A673 (cell line): ENCODE measurements around the gene AGPAT3. TPM values are rescaled to one million over a fixed set of nuclear protein-coding genes. Genes with fewer than 3 reads are reported as not detected.

Experiments
- BruUV-seq: library from RNA; stranded (reverse); fragments of 400-500 nt; replicated peaks from 2 replicates; lab custom pipeline; 2021; lab: Mats Ljungman, UMichigan
- CTCF ChIA-PET: fragments of 300-600 bp; sonication (Branson Sonifier 250); formaldehyde crosslinking; loops from one replicate; lab custom pipeline; 2022; ENCODE audit warnings: antibody characterized with exemption; lab: Charles Lee
- POLR2A ChIA-PET: fragments of 300-600 bp; sonication (Branson Sonifier 250); formaldehyde crosslinking; loops from one replicate; lab custom pipeline; 2022; ENCODE audit warnings: antibody characterized with exemption; ENCODE audit not compliant: low non-redundant PET; lab: Charles Lee
- DNase-seq: peaks from one replicate; pipeline ENCODE4 v3.0.0-alpha.2; 2015; ENCODE audit warnings: low spot score
- H3K27ac ChIP-seq: fragments of 200-600 bp; sonication (generic); 2 replicates; pipeline ENCODE4 v1.5.1; 2016; ENCODE audit warnings: mixed run types, low read depth, mild to moderate bottlenecking, mixed read lengths, antibody characterized with exemption, low read length; ENCODE audit not compliant: poor library complexity, severe bottlenecking
- H3K27me3 ChIP-seq: fragments of 200-600 bp; sonication (generic); replicated peaks from 2 replicates; pipeline ENCODE4 v1.6.1; 2017; ENCODE audit warnings: mixed run types, low read depth, mild to moderate bottlenecking, mixed read lengths, antibody characterized with exemption, low read length; ENCODE audit not compliant: insufficient read depth, poor library complexity
- H3K36me3 ChIP-seq: fragments of 200-600 bp; sonication (generic); 2 replicates; pipeline ENCODE4 v1.6.1; 2016; ENCODE audit warnings: mixed run types, mild to moderate bottlenecking, mixed read lengths, antibody characterized with exemption, low read length; ENCODE audit not compliant: insufficient read depth, poor library complexity, severe bottlenecking
- H3K4me1 ChIP-seq: fragments of 200-600 bp; sonication (generic); 2 replicates; pipeline ENCODE4 v1.6.1; 2017; ENCODE audit warnings: mixed run types, mild to moderate bottlenecking, mixed read lengths, antibody characterized with exemption, low read length; ENCODE audit not compliant: insufficient read depth, poor library complexity, severe bottlenecking
- H3K4me3 ChIP-seq: fragments of 200-600 bp; sonication (generic); 2 replicates; pipeline ENCODE4 v1.5.1; 2016; ENCODE audit warnings: low read depth, mixed run types, mild to moderate bottlenecking, mixed read lengths, low read length; ENCODE audit not compliant: poor library complexity, severe bottlenecking
- H3K9me3 ChIP-seq: fragments of 200-600 bp; sonication (generic); 2 replicates; pipeline ENCODE4 v1.6.1; 2016; ENCODE audit warnings: mixed run types, low read depth, mild to moderate bottlenecking, mixed read lengths, antibody characterized with exemption, low read length; ENCODE audit not compliant: poor library complexity, severe bottlenecking
- CTCF ChIP-seq: fragments of 300-800, 200-600 bp; sonication (generic); conservative IDR thresholded peaks from 2 replicates; pipeline ENCODE4 v1.5.1; 2017; ENCODE audit warnings: low read depth, mild to moderate bottlenecking, antibody characterized with exemption, low read length, moderate library complexity, mixed read lengths
- EZH2 ChIP-seq: fragments of 200-600 bp; sonication (generic); IDR thresholded peaks from 2 replicates; pipeline ENCODE4 v1.6.1; 2017; ENCODE audit warnings: borderline replicate concordance, low read depth, mild to moderate bottlenecking, mixed read lengths, antibody characterized with exemption, low read length; ENCODE audit not compliant: poor library complexity, severe bottlenecking
- intact Hi-C: fragments of 100-400 bp; cut with micrococcal nuclease; formaldehyde crosslinking; loops from one replicate; pipeline ENCODE4 v1.10.0; 2022; ENCODE audit not compliant: unreplicated experiment
- total RNA-seq: library from RNA; stranded (reverse); gene quantifications from 2 replicates; pipeline ENCODE4 v1.2.3, GENCODE V29; 2021

Gene AGPAT3
- total RNA-seq, 1 experiment from 2014 or later: 69.6 TPM

GRCh38 chr21:43957611-43958362 lies 92.8 kb downstream of the AGPAT3 start:
- Histone ChIP-seq H3K27me3 (no peaks in the 10 kb centered on the region), H3K4me1 (peaks cover 17% of the 10 kb centered on the region), H3K4me3 (no peak overlapping the region), H3K36me3 (peaks cover 6% of the 10 kb centered on the region), H3K27ac (peak overlapping the region; percentile 79), H3K9me3 (no peaks in the 10 kb centered on the region)
- peak; percentile 71 for DNase-seq
- ChIA-PET POLR2A (no interaction called here), CTCF (no interaction called here)
- no TSS peak for BruUV-seq
- TF ChIP-seq EZH2 (no peak), CTCF (no peak)
- intact Hi-C loops: no loop called here

GRCh38 chr21:43958364-43959158 lies 93.5 kb downstream of the AGPAT3 start:
- TF ChIP-seq EZH2: no peak
- TF ChIP-seq CTCF: no peak
- intact Hi-C loops: no loop called here

GRCh38 chr21:43959231-43960116 lies 94.5 kb downstream of the AGPAT3 start:
- Histone ChIP-seq H3K9me3 (no peaks in the 10 kb centered on the region), H3K36me3 (peaks cover 6% of the 10 kb centered on the region), H3K27me3 (no peaks in the 10 kb centered on the region), H3K27ac (no peak overlapping the region), H3K4me1 (peaks cover 17% of the 10 kb centered on the region), H3K4me3 (no peak overlapping the region)
- POLR2A ChIA-PET: no interaction called here
- CTCF ChIA-PET: no interaction called here
- TF ChIP-seq CTCF (no peak), EZH2 (no peak)
- DNase-seq: no peak
- BruUV-seq: no TSS peak
- intact Hi-C loops: no loop called here

More at GRCh38 chr21:43958364-43959158, 93.5 kb downstream of the AGPAT3 start:
- Histone ChIP-seq H3K27me3 (no peaks in the 10 kb centered on the region), H3K36me3 (peaks cover 6% of the 10 kb centered on the region), H3K4me3 (no peak overlapping the region), H3K9me3 (no peaks in the 10 kb centered on the region), H3K27ac (peak overlapping the region; percentile 79), H3K4me1 (peaks cover 17% of the 10 kb centered on the region)
- ChIA-PET CTCF (no interaction called here), POLR2A (no interaction called here)
- no TSS peak for BruUV-seq
- no peak for DNase-seq
